GM23338 (cell line): ENCODE results near the gene POFUT2. TPM values are rescaled to one million over a fixed set of nuclear protein-coding genes. Genes with fewer than 3 reads are reported as not detected.
A peak's percentile ranks its signal among the peaks of the same experiment; 100 is the strongest.

Experiments used
- ATAC-seq: fragments of 200-7000 bp; cut with Tn5 transposase; 3 replicates; pipeline ENCODE4 v1.9.1; 2020
- DNase-seq: peaks from one replicate; pipeline ENCODE4 v3.0.0-alpha.2; 2015; ENCODE audit warnings: low spot score
- H2AFZ ChIP-seq: fragments of 200-600 bp; sonication (generic); 2 replicates; pipeline ENCODE4 v1.8.0; 2016; ENCODE audit warnings: antibody characterized with exemption, mild to moderate bottlenecking, moderate library complexity
- H3F3A ChIP-seq: fragments of 200-600 bp; sonication (generic); replicated peaks from 2 replicates; pipeline ENCODE4 v1.8.0; 2017; ENCODE audit warnings: antibody characterized with exemption, mixed run types, low read depth
- H3K27ac ChIP-seq: fragments of 200-600 bp; sonication (generic); 2 replicates; pipeline ENCODE4 v1.6.1; 2016; ENCODE audit warnings: low read depth
- H3K27me3 ChIP-seq: fragments of 200-600 bp; sonication (generic); 2 replicates; pipeline ENCODE4 v1.8.0; 2016; ENCODE audit warnings: mild to moderate bottlenecking, mixed run types, moderate library complexity; ENCODE audit not compliant: insufficient read depth
- H3K36me3 ChIP-seq: fragments of 200-600 bp; sonication (generic); 2 replicates; pipeline ENCODE4 v1.8.0; 2016; ENCODE audit warnings: mild to moderate bottlenecking; ENCODE audit not compliant: insufficient read depth
- H3K4me1 ChIP-seq: fragments of 200-600 bp; sonication (generic); 2 replicates; pipeline ENCODE4 v1.8.0; 2016; ENCODE audit warnings: mild to moderate bottlenecking, moderate library complexity; ENCODE audit not compliant: insufficient read depth
- H3K4me2 ChIP-seq: fragments of 200-600 bp; sonication (generic); 2 replicates; pipeline ENCODE4 v1.7.1; 2017; ENCODE audit warnings: mixed run types
- H3K4me3 ChIP-seq: fragments of 200-600 bp; sonication (generic); 2 replicates; pipeline ENCODE4 v1.6.1; 2016; ENCODE audit warnings: mixed run types
- H3K79me2 ChIP-seq: fragments of 200-600 bp; sonication (generic); replicated peaks from 2 replicates; pipeline ENCODE4 v1.8.0; 2017; ENCODE audit warnings: mild to moderate bottlenecking; ENCODE audit not compliant: insufficient read depth
- H3K9me2 ChIP-seq: fragments of 200-600 bp; sonication (generic); 2 replicates; pipeline ENCODE4 v1.8.0; 2017; ENCODE audit not compliant: insufficient read depth
- H4K20me1 ChIP-seq: fragments of 200-600 bp; sonication (generic); replicated peaks from 2 replicates; pipeline ENCODE4 v1.8.0; 2017; ENCODE audit warnings: mild to moderate bottlenecking; ENCODE audit not compliant: insufficient read depth
- H3K27ac Mint-ChIP-seq: 2 replicates; pipeline ENCODE4 v1.8.0; 2020; ENCODE audit warnings: inconsistent platforms, mild to moderate bottlenecking, moderate library complexity, mixed read lengths
- H3K27me3 Mint-ChIP-seq: 3 replicates; pipeline ENCODE4 v1.8.0; 2022; ENCODE audit warnings: low read depth, mild to moderate bottlenecking, moderate library complexity, mixed read lengths, inconsistent platforms; ENCODE audit not compliant: insufficient read depth, poor library complexity
- H3K36me3 Mint-ChIP-seq: 3 replicates; pipeline ENCODE4 v1.8.0; 2021; ENCODE audit warnings: low read depth, mild to moderate bottlenecking, inconsistent platforms, moderate library complexity, mixed read lengths
- H3K4me1 Mint-ChIP-seq: 3 replicates; pipeline ENCODE4 v1.8.0; 2020; ENCODE audit warnings: mild to moderate bottlenecking, inconsistent platforms, mixed read lengths
- H3K4me3 Mint-ChIP-seq: 3 replicates; pipeline ENCODE4 v1.8.0; 2021; ENCODE audit warnings: moderate library complexity, mild to moderate bottlenecking, inconsistent platforms, mixed read lengths
- H3K9me3 Mint-ChIP-seq: 3 replicates; pipeline ENCODE4 v1.8.0; 2020; ENCODE audit warnings: moderate library complexity, mild to moderate bottlenecking, inconsistent platforms, mixed read lengths
- CTCF ChIP-seq, 2 experiments: fragments of 200-600 bp in 1 of 2; sonication (generic) in 1 of 2; conservative IDR thresholded peaks; 2 replicates each; pipeline versions ENCODE4 v1.5.1 to v1.6.1; 2016 to 2017; ENCODE audit warnings: antibody characterized with exemption in 2 of 2, low read depth in 2 of 2, mild to moderate bottlenecking in 2 of 2, moderate library complexity in 1 of 2
- EZH2 ChIP-seq: fragments of 200-600 bp; sonication (generic); IDR thresholded peaks from one replicate; pipeline ENCODE4 v1.8.0; 2017; ENCODE audit warnings: antibody characterized with exemption, mild to moderate bottlenecking, low read depth; ENCODE audit not compliant: unreplicated experiment
- EZH2phosphoT487 ChIP-seq: fragments of 200-600 bp; sonication (generic); IDR thresholded peaks from one replicate; pipeline ENCODE4 v1.8.1; 2018; ENCODE audit warnings: antibody characterized with exemption; ENCODE audit not compliant: unreplicated experiment
- POLR2AphosphoS5 ChIP-seq: IDR thresholded peaks from 2 replicates; pipeline ENCODE4 v1.6.1; 2016; ENCODE audit warnings: antibody characterized with exemption, low read depth
- STAT1 ChIP-seq: IDR thresholded peaks from one replicate; pipeline ENCODE4 v1.6.1; 2016; ENCODE audit warnings: antibody characterized with exemption; ENCODE audit not compliant: unreplicated experiment
- ZNF114 ChIP-seq: fragments of 250-450 bp; sonication (Bioruptor Pico); IDR thresholded peaks from 2 replicates; pipeline ENCODE4 v1.5.0; 2020; ENCODE audit warnings: mild to moderate bottlenecking, moderate library complexity
- ZNF331 ChIP-seq: fragments of 250-450 bp; sonication (Bioruptor Pico); IDR thresholded peaks from 2 replicates; pipeline ENCODE4 v1.5.0; 2020; ENCODE audit warnings: low read depth, mild to moderate bottlenecking, moderate library complexity
- ZNF462 ChIP-seq: fragments of 250-450 bp; sonication (Bioruptor Pico); IDR thresholded peaks from 2 replicates; pipeline ENCODE4 v1.5.0; 2020; ENCODE audit warnings: mild to moderate bottlenecking, moderate library complexity
- polyA plus RNA-seq: library from polyadenylated mRNA; unstranded; fragments of >200 nt; fragmentation: Nextera tagmentation; extraction: Ambion mirVana; gene quantifications from 2 replicates; pipeline ENCODE4 v1.2.1, GENCODE V29; 2016
- total RNA-seq: library from RNA; depleted of rRNA; stranded (reverse); fragments of >200 nt; shearing (Covaris generic); gene quantifications from 2 replicates; pipeline ENCODE4 v1.2.3, GENCODE V29; 2014
- TF ChIP-seq, protein P1 (sequence below): IDR thresholded peaks from one replicate; pipeline ENCODE4 v1.6.1; 2018; ENCODE audit warnings: antibody characterized with exemption; ENCODE audit not compliant: unreplicated experiment

Gene POFUT2
- total and polyA plus RNA-seq, 2 experiments from 2014 or later: 12.1 to 34.5 TPM

DNA sequence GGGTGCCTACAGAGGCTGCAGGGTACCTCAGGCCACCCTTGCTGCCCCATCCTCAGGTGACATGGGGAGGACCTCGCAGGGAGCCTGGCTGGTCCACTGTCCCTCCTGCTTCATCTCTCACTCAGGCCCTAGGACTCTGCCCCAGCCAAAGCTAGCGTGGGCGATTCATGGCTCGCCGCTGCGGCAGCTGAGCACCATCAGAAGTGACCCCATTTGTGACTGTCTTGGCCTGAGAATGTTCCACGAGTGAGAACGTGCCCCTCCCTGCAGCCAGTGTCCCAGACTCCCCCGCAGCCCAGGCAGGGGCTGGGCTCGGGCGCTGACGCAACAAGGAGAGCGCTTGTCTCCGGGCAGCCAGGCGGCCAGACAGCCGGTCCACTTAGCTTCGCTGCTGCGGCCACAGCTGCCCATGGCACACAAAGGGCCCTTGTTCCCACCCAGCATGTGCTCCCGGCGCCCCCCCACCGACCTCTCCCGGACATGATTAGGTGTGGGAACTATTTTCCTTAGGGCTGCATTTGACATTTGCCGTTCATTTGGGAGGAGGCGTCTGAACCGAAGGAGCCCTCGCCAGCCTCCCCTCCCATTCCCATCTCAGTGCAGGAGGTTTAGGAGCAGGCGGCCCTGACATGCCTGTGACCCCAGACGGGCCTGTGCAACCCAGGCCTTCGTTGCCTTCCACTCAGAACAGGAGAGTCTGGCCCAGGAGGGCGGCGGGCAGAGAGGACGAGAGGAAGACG, 19.3 kb upstream of the POFUT2 start:
- Histone ChIP-seq H3K27me3 (no peaks in the 10 kb centered on the region), H3K27ac (no peak overlapping the region), H3K4me1 (no peaks in the 10 kb centered on the region), H3F3A (peaks cover 5% of the 10 kb centered on the region; the same call in 1 of the 2 replicates), H3K4me2 (no peak overlapping the region), H4K20me1 (no peaks in the 10 kb centered on the region), H3K36me3 (no peaks in the 10 kb centered on the region), H2AFZ (no peak overlapping the region), H3K4me3 (no peak overlapping the region), H3K9me2 (no peaks in the 10 kb centered on the region), H3K79me2 (no peaks in the 10 kb centered on the region)
- DNase-seq (no peak), ATAC-seq (no peak)
- Mint-ChIP-seq H3K27ac (no peak overlapping the region), H3K36me3 (no peaks in the 10 kb centered on the region; the same call in 2 of the 3 replicates), H3K4me1 (peaks cover 11% of the 10 kb centered on the region), H3K9me3 (peaks cover 3% of the 10 kb centered on the region; the same call in 1 of the 3 replicates), H3K27me3 (peaks cover 11% of the 10 kb centered on the region), H3K4me3 (no peak overlapping the region)
- no peak for TF ChIP-seq EZH2phosphoT487

DNA sequence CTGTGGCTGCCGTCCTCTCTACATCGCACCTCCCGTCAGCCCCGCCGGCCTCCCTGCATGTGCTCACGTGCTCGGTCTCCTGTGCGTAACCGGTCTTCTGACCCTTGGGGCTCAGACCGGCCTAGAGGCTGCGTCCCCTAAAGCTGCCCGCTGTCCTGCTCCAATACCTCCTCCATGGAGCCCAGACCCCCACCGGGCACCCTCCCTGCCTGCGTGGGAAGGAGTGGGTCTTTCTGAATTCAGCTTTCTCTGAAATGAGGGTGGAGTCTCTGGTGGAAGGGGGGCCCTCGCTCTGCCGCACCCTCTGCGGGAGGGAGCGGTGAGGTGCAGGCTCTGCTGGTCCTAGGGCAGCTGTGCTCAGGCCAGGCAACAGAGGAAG, 18.7 kb upstream of the POFUT2 start:
- no peaks in the 10 kb centered on the region for H3K4me1 ChIP-seq
- no peaks in the 10 kb centered on the region for H3K9me2 ChIP-seq
- H3K9me3 Mint-ChIP-seq: no peaks in the 10 kb centered on the region
- H3K36me3 Mint-ChIP-seq: no peaks in the 10 kb centered on the region; the same call in 2 of the 3 replicates
- no peaks in the 10 kb centered on the region for H3K79me2 ChIP-seq
- no peak overlapping the region for H3K4me3 Mint-ChIP-seq
- H3K27me3 Mint-ChIP-seq: peaks cover 11% of the 10 kb centered on the region
- no peak overlapping the region for H3K4me2 ChIP-seq
- no peaks in the 10 kb centered on the region for H4K20me1 ChIP-seq
- no peaks in the 10 kb centered on the region for H3K27me3 ChIP-seq
- H3K27ac Mint-ChIP-seq: no peak overlapping the region
- peaks cover 5% of the 10 kb centered on the region; the same call in 1 of the 2 replicates for H3F3A ChIP-seq
- H3K36me3 ChIP-seq: no peaks in the 10 kb centered on the region
- DNase-seq (no peak), ATAC-seq (peak; percentile 6; the same call in 1 of the 3 replicates)
- H2AFZ ChIP-seq: no peak overlapping the region
- H3K27ac ChIP-seq: no peak overlapping the region
- peaks cover 11% of the 10 kb centered on the region for H3K4me1 Mint-ChIP-seq
- no peak overlapping the region for H3K4me3 ChIP-seq
- no peak for TF ChIP-seq STAT1
- no peak for TF ChIP-seq CTCF (conservative IDR thresholded peaks at IDR 0.05; ENCODE audit: low read depth in 2 of 2)
- no peak for TF ChIP-seq ZNF331 (CRISPR knock-in tag)
- no peak for TF ChIP-seq EZH2
- TF ChIP-seq EZH2phosphoT487: no peak
- TF ChIP-seq, protein P1, sequence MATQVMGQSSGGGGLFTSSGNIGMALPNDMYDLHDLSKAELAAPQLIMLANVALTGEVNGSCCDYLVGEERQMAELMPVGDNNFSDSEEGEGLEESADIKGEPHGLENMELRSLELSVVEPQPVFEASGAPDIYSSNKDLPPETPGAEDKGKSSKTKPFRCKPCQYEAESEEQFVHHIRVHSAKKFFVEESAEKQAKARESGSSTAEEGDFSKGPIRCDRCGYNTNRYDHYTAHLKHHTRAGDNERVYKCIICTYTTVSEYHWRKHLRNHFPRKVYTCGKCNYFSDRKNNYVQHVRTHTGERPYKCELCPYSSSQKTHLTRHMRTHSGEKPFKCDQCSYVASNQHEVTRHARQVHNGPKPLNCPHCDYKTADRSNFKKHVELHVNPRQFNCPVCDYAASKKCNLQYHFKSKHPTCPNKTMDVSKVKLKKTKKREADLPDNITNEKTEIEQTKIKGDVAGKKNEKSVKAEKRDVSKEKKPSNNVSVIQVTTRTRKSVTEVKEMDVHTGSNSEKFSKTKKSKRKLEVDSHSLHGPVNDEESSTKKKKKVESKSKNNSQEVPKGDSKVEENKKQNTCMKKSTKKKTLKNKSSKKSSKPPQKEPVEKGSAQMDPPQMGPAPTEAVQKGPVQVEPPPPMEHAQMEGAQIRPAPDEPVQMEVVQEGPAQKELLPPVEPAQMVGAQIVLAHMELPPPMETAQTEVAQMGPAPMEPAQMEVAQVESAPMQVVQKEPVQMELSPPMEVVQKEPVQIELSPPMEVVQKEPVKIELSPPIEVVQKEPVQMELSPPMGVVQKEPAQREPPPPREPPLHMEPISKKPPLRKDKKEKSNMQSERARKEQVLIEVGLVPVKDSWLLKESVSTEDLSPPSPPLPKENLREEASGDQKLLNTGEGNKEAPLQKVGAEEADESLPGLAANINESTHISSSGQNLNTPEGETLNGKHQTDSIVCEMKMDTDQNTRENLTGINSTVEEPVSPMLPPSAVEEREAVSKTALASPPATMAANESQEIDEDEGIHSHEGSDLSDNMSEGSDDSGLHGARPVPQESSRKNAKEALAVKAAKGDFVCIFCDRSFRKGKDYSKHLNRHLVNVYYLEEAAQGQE: no peak
- no peak for TF ChIP-seq POLR2AphosphoS5
- no peak for TF ChIP-seq ZNF462
- no peak for TF ChIP-seq ZNF114 (CRISPR knock-in tag)
